Epithelial cell of esophagus (primary cell): ENCODE measurements around the gene DOP1A.
"Not testable (repeated sequence)": the region's sequence is repeated elsewhere in the genome, so short reads cannot be mapped to it uniquely, and the experiment has no call there.

Experiments
- DNase-seq: peaks from one replicate; pipeline ENCODE4 v3.0.0; 2010; ENCODE audit warnings: low read depth
- H3K4me3 ChIP-seq: 2 replicates; pipeline ENCODE4 v1.5.1; 2011; ENCODE audit warnings: mild to moderate bottlenecking, low read length, control low read depth
- CTCF ChIP-seq: IDR thresholded peaks from 2 replicates; pipeline ENCODE4 v1.5.1; 2011; ENCODE audit warnings: low read depth, mild to moderate bottlenecking, low read length, control low read depth, inconsistent platforms; ENCODE audit not compliant: insufficient read depth; ENCODE audit errors: missing control alignments

The DOP1A gene

DNA sequence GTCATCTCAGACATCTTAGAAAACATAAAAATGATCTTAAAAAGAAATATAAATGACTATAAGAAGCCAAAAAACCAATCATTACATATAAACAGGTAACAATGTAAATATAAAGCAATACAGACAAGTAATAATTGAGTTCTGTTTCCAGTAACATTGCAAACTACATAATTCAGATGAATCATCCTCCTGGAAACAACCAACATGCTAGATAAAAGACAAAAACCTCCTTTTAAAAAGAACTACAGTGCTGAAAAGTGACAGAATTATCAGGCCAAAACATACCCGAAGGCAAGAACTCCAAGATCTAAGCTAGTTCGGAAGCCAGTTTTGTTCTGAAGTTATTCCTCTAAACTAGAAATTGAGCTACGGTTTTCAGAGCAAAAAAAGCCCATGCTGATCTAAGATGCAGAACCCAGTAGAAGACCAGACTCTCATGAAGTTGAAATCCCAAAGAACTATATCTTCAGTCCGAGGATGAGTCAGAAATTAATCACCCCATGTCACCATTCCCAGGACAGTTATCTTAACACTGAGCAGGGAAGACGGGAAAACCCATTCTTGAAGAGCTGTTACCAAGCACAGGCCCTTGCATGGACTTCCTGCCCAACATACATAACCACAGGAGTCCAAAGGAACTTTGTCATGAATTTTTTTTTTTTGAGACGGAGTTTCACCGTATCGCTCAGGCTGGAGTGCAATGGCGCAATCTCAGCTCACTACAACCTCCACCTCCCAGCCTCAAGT is 115.8 kb downstream of the DOP1A start:
- DNase-seq: peak; percentile 94
- H3K4me3 ChIP-seq: no peak overlapping the region
- no peak for TF ChIP-seq CTCF

DNA sequence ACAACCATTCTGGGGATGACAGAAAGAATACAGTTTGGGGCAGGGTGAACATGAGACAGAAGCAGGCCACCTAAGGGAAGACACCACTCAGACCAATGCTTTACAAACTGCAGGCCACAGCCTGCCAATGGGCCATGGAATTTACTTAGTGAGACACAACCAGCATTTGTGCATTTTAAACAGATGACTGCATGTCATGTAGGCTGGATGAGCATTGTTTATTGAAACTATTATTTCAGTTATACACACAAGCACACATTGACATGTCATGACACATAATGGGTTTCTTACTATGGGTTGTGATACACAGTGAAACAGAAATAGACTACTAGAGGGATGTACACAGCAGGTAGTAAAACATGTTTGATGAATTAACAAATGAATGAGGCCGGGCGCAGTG is 117.6 kb downstream of the DOP1A start:
- peak; percentile 87 for DNase-seq

DNA sequence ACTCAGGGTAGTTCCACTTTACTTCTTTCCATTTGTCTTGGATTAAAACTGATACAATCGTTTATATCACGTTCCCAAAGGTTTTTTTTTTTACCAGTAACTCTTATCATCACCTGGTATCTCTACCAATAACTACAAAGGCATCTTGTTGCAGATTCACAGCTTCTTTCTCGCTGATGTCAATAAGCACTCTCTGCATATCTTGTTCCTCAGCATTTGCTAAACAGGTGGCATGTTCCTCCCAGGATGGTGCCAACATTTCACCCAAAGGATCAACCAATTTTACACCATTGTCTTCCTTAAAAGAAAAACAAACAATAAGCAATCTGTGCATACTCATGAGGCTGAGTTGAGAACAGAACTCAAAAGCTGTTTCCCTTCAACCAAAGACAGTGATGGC is 121.0 kb downstream of the DOP1A start:
- no peak overlapping the region for H3K4me3 ChIP-seq

More for the DNA sequence above, 117.6 kb downstream of the DOP1A start:
- H3K4me3 ChIP-seq: no peak overlapping the region
- no peak for TF ChIP-seq CTCF

GRCh38 chr6:83190626-83191025 is 123.2 kb downstream of the DOP1A start:
- no peak for TF ChIP-seq CTCF
- no peak overlapping the region for H3K4me3 ChIP-seq
- no peak for DNase-seq

More for the DNA sequence above, 121.0 kb downstream of the DOP1A start:
- no peak for DNase-seq
- no peak for TF ChIP-seq CTCF

- peak overlapping the region; percentile 80 for H3K4me3 ChIP-seq
- DNase-seq: not testable (repeated sequence)
Measured at GRCh38 chr6:83191974-83192373, 124.5 kb downstream of the DOP1A start.

- DNase-seq: peak; percentile 52
- TF ChIP-seq CTCF: no peak
- peak overlapping the region; percentile 80 for H3K4me3 ChIP-seq
Measured at GRCh38 chr6:83192456-83192855, 125.0 kb downstream of the DOP1A start.

DNA sequence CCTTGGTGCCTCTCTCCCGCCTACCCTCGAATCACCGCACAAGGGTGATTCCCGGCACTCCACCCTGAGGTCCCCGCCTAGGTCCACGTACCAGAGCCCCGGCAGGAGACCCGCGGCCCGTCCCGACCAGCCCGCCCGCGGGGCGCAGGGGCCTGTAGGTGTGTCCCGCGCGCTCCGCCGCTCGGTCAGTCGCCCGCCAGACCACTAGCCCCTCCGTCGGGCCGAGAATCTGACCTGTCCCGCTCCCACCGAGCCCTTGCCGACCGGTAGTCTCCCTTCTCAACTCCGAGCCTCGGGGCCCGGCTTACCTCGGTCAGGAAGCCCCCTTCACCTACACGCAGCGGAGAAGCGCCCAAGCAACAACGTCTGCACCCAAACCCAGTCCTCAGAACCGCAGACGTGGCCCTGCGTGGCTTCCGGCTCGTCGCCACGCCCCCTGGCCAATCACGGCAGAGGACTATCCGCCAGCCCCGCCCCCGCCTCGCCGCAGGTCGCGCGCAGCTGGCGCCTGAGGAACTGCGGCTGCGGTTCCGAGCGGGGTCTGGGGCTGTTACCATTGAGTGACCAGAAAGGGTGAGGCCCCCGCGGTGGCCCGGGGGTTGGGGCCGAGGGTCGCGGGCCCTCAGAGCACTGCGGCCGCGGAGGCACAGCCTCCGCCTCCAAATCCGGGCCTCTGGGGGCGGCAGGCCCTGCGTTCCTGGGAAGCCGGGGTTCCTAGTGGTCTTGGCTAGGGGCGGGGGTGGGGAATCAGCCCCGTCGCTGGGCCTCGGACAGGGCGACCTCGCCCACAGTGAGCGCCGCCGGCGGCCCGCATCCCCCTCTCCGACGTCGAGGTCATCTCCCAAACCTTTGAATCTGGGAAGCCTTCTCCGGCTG is 125.6 kb downstream of the DOP1A start, which contains the start of the genes PGM3 and RWDD2A:
PGM3 (minus strand) TSS at position 395 of the 876 bp plus-strand sequence. CDS start 2,253 bp downstream, outside the sequence.
RWDD2A (plus strand) TSS at position 487 of the 876 bp plus-strand sequence. CDS start 1,095 bp downstream, outside the sequence.
- peak; percentile 88 for DNase-seq
- TF ChIP-seq CTCF: no peak

More for the DNA sequence above, 125.6 kb downstream of the DOP1A start, which contains the start of the genes PGM3 and RWDD2A:
- H3K4me3 ChIP-seq: peak within 1 kb of the TSS; percentile 80
